Activated CD8-positive, alpha-beta memory T cell treated with anti-CD3 and anti-CD28 coated beads, Interleukin-2, amount 50 U/mL, for 24 hours (primary cell): Measurements from ENCODE around the gene GPR142.

Source experiments
- DNase-seq: peaks from one replicate; pipeline ENCODE4 v3.0.0-alpha.2; 2020; ENCODE audit errors: extremely low read depth

The GPR142 gene, protein sequence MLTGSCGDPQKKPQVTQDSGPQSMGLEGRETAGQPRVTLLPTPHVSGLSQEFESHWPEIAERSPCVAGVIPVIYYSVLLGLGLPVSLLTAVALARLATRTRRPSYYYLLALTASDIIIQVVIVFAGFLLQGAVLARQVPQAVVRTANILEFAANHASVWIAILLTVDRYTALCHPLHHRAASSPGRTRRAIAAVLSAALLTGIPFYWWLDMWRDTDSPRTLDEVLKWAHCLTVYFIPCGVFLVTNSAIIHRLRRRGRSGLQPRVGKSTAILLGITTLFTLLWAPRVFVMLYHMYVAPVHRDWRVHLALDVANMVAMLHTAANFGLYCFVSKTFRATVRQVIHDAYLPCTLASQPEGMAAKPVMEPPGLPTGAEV

DNA sequence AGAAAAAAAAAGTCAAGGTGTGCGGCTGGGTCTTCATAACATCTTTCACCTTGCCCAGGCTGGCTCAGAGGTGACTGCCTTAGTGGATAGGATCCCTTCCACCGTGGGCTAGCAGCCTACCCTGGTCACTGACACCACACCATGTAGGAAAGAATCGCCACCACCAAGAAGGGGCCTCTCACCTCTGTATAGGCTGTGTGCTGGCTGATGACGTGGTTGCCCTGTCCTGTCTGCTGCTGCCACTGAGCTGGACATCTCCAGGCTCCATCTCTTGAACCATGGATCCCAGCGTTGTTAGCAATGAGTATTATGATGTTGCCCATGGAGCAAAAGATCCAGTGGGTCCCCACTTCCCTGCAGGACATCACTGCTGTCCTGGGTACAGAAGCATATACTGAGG, at the start of gene GPR142:
Gene GPR142, plus strand, starts transcription at position 301 of the 400 bp plus-strand sequence. CDS start 2,035 bp downstream, outside the sequence.
- DNase-seq: no peak

DNA sequence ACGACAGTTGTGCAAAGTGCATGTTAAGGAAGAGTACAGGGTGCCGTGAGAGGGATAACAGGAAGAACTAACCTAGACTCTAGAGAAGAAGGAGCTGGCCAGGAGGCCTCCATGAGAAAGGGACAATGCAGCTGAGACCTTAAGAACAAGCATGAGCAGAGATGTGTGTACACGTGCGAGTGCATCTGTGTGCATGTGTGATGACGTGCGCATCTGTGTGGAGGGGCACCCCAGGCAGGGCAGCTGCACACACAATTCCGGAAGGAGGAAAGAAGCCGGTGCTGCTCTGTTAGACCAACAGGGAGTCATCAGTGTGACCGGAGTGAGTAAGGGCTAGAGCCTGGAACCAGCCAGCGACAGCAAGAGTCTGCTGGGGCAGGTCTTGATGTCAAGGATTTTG, 48.9 kb upstream of the GPR142 start:
- DNase-seq: no peak

DNA sequence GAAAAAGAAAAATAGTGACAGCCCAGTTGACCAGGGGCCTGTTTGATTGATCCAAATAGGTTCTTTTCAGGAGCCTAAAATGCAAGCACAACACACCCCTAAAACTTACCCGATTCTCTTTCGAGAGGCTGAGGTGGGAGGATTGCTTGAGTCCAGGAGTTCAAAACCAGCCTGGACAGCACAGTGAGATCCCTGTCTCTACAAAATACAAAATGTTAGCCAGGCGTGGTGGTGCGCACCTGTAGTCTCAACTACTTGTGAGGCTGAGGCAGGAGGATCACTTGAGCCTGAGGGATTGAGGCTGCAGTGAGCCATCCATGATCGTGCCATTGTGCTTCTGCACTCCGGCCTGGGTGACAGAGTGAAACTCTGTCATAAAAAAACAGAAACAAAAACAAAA, 42.8 kb upstream of the GPR142 start:
- DNase-seq: no peak

DNA sequence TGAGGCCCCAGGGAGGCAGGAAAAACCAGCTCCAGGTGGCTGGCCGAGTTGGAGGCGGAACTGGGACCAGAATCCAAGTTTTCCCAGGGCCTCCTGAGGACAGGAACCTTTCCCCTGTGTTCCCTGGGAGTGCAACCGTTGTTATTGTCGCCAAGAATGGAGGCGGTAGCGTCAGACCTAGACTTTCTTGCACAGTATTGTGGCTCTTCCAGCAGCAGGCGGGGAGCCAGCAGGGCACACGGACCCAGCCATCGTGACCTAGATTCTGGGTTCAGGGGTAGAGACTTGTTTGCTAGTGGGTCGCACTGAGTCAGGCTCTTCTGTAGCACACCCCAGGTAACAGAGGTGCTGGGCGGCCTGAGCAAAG, 41.9 kb upstream of the GPR142 start:
- no peak for DNase-seq

DNA sequence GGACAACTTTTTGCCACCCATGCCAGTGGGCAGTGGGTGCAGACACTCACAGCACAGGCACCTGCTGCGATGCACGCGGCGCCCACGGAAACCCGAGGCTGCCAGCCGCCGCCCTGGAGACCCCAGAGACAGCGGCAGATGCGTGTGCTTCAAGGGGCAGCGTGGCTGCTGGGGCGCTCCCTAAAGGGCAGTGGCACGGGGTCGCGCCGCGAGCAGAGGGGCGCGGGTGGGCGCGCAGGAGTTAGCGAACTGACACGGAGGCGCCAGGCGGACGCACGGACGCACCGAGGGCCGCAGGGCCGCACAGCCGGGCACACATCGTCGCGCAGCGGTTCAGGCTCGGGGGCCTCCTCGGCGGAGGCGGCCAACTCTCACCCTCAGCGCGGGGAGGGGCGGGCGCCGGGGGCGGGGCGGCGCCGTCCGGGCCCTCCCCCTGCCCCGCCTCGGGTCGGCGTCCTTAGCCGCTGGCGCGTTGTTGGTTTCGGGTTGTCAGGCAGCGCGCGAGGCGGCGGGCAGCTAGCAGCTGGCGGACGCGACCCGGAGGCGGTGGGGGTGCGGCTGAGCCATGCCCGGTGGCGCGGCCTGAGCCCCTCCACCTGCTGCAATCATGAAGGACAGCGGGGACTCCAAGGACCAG, 41.4 kb upstream of the GPR142 start, which contains the start of gene KIF19:
Gene KIF19, plus strand, starts transcription at position 484 of the 637 bp plus-strand sequence. Its CDS starts 124 bp downstream, at position 608.
- peak; percentile 4 for DNase-seq

DNA sequence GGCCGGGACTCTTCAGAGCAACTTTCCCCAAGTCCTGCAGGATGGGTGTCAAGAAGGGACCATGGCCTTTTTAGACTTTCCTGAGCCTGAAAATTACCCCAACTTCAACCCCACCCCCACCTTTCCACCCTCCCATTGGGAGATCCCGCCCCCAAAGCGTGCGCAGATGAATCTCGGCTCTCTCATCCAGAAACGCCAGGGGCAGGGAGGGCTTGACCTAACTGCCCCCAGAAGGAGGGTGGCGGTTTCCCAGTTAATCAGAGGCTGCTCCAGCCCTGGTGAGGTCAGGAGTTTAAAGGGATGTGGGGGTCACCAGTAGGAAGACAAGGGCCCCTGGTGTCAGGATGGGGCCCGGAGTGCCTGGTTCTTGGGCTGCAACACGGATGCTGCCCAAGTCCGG, 40.8 kb upstream of the GPR142 start:
- DNase-seq: no peak

DNA sequence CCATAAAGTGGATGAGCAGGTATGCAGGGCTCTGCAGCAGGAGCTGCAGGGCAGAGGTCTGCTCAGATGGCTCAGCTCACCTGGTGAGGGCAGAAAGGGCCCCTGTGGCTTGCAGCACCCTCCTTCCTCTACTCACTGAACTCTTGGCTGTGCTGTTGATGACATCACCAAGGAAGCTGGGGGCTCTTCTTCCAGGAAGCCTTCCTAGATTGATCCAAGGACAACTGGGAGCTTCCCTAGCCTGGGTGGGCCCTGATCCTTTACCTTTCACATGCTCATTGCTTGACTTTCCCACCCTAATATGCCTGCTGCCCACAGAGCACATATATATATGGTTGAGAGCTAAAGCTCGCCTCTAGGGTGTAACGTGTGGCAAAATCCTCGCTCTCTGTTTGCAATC, 38.8 kb upstream of the GPR142 start:
- no peak for DNase-seq

DNA sequence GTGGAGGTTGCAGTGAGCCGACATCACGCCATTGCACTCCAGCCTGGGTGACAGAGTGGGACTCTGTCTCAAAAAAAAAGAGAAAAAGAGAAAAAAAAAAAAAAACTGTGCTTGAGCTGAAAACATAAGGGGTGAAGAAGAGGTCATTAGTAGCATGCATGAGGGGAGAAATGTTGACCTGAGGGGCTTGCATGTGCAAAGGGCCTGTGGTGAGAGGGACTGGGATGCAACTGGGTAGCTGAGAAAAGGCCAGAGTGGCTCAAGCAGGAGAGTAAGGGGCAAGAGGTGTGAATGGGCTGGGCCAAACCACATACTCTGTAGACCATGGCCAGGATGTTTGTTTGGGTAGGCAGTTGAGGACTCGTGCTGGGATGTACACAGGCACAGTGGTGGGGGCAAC, 37.9 kb upstream of the GPR142 start:
- no peak for DNase-seq

DNA sequence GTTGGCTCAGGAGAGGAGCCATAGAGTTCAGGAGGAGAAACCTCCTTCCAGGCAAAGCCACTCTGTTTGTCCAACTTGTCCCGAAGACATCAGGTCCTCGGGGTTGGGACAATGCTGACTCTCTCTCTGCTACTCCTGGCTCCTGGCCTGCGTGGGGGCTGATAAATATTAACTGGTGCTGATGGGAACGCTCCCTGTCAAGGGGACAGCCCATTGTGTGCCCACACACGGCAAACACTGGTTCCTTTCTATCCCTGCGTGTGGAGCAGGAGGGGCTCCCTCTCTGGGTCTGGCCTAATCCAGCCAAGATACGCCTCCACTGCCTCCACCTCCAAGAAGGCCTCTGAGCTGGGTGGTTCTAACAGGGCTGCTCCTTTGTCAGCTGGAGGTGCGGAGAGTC, 36.9 kb upstream of the GPR142 start:
- no peak for DNase-seq

DNA sequence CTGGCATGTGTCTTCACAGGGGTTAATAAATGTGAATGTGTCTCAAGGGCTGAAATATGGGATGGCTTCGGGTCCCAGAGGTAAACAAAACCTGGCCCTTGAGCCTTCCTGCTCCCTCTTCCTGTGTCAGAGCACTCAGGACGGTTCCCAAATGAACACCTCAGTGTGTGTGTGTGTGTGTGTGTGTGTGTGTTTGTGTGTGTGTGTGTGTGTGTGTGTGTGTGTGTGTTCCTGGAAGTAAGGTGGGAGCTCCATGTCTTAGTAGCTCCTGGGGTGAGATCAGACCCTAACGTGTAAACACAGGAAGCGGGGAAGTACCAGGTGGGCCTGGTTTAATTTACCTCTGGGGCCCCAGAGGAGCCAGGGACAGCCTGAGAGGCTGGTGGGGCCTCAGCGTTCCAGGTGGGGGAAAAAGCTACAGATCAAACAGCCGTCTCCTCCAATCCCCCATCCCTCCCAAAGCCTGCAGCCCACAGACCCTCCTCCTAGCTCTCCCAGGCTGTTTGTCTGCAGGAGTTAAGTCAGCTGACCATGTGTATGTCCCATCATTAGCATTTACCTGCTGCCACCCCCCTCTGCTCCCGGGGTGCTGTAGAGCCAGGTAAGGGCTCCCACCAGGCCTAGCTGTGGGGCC, 35.2 kb upstream of the GPR142 start:
- no peak for DNase-seq

DNA sequence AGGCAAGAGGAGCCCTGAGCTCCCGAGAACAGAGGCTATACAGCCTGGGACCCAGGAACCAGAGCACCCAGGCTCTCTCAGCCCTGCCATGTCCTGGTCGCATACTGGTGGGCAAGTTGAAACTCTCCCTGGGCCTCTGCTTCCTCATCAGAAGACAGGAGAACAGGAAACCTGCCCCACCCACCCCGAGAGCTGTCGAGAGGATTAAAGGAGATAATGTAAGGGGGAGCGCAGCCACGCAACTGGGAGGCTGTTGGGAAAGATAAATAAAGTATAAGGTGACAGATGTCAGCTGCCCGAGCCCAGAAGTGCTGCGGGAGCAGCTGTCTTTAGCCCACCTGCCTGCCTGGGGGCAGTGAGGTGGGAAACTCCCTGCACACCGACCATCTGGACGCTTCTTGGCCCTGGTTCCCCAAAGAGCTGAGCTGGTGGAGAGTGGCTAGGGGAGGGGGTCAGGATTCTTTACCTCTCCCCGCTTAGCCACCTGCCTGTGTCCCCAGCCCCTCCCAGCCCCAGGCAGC, 34.5 kb upstream of the GPR142 start:
- no peak for DNase-seq

DNA sequence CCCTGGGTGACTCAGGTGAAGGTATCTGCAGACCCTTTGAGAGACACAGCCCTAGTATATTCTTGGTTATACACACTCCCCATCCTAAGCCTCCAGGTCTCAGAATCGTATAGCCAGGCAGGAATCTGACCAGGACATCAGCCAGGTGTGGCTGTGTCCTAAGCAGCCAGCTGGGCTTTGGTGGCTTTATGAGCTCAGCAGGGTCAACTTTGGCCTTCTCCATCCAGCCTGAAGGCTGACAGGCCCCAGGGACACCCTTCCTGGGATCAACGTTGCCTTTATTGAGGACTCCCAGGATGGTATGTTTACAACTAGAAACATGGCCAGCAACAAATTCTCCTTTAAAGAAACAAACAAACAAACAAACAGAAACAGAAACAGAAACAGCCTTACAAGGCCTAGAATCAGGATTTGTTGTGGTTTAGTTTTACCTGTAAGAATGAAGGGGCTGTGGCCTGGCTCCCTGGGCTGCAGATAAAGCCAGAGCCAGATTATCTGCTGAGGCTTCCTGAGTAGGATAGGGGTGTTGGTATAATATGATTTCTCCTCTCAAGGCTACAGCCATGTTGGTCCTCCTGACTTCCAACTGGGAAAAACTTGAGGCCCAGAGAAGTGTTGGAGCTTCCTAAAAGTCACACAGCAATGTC, 32.8 kb upstream of the GPR142 start:
- no peak for DNase-seq

DNA sequence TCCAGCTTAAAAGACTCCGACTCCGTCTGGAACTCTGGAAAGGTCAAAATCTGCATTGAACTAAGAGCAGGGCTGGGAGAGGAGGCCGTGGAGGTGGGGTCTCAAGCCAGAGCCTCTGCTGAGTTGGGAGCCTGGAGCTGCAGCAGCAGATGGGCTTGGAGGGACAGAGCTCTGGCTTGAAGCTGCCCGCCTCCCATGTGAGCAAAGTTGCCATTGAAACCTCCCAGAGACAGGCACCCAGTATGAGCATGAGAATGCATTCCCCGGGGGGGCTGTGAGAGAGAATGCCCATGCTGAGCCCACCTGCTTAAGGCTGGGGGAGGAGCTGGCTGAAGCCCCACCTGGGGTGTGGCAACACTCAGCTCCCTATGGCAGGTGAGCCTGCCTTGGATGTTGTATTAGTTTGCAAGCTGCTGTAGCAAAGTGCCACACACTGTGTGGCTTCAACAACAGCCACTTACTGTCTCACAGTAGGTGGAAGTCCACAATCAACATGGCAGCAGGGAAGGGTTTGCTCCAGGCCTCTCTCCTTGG, 31.7 kb upstream of the GPR142 start:
- no peak for DNase-seq

DNA sequence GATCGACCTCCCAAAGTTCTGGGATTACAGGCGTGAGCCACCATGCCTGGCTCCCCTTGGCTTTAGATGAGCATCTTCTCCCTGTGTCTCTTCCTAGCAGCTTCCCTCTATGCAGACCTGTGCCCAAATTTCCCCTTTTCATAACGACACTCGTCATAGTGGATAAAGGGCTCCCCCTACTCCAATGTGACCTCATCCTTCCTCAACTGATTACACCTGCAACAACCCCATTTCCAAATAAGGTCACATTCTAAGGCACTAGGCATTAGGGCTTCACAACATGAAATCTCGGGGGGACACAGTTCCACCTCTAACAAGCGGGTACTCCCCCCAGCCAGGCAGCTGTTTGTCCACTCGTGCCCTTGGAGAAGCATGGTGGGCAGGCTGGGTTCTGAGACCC, 31.0 kb upstream of the GPR142 start:
- DNase-seq: no peak

DNA sequence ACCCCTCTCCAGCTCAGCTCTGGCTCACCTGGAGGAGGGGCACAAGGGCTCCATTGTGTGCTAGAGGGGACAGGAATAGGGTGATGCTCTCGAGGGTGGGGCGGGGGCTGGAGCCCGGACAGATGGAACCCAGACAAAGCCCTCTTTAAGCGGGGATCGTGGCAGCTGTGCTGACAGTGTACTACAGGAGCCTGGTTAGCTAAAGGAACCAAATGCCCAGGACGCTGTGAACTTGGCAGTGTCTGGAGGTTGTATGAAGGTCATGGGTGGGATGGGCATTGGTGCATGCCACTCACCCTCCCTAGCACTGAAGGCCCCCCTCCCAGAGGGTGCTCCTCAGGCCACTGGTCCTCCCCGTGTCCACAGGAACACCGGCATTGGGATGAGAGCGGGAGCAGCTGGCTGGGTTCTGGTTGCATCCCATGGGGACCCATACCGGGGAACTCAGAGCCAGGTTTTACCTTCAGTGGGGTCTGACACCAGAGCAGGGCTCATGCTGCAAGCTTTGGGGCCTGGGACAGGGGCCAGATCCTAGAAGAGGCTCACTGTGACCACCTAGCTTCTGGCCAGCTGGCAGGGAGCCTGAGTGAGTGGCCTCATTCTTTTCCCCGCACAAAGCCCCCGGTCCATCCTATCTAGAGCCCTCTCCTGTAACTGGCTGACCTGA, 29.3 kb upstream of the GPR142 start:
- no peak for DNase-seq

DNA sequence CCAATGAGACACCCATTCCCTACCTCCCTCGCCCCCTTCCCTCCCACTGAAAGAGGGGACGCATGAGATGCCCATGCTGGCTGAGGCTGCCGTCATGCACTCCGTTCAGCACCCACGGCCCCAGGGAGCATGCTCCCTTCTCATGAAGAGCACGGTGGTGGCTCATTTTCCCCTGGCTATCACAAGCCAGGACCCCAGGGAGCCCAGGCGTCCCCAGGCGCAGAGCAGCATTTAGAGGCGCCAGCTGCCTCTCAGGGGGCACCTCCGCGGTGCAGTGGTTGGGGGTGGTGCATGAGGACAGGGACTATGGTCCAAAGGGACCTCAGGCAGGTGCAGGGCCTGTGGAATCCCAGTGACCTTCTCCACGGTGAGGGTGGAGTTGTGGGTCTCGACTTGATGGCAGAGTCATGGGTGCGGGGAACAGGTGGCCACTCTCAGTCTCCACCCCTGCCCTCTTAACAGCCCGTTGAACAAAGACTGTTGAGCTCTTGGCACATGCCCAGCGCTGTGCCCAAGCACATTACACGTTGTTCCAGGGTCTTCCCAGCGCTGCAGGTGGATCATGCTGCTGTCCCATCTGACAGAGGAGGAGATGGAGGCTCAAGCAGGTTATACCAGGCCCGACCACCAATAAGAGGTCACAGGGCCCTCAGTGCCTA, 27.6 kb upstream of the GPR142 start:
- no peak for DNase-seq

DNA sequence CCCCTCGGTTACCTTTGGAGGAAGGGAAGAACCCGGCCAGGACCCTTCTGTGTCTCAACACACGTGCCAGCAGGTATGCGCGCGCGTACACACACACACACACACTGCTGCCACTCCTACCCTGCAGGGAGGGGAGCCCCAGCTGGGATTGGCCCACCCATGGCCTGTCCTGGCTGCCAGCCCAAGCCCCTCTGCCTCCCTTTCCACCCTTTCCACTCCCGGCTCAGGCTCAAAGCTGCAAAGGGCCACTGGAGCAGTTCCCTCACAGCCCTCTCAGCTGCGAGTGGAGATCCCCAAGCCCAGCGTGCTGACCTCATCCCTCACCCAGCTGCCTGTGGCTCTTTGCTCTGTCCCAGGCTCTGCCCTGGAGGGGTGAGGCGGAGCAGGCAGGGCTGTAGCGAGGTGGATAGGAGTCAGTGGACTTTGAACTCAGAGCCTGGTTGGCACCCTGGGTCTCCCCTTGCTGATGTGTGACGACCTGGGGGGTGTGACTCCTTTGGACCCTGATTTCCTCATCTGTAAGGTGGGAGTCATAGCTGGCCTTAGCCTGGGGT, 26.8 kb upstream of the GPR142 start:
- DNase-seq: no peak

DNA sequence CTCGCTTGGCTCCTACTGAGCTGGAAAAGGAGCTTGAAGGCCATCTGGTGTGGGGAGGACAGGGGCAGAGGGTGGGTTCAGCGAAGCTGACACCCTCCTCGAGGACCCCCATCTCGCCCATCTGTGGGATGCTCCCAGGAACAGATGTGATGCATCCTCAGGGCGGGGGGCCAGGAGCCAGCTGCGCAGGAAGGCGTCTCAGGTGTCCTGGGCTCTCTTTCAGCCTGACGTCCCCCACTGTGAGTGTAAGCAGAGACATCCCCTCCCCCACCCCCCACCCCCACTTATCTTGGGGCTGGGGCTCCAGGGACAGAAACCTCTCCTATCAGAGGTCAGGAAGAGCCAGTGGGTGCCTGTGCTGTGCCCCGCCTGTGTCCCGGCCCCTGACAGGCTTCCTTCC, 25.1 kb upstream of the GPR142 start:
- DNase-seq: no peak

DNA sequence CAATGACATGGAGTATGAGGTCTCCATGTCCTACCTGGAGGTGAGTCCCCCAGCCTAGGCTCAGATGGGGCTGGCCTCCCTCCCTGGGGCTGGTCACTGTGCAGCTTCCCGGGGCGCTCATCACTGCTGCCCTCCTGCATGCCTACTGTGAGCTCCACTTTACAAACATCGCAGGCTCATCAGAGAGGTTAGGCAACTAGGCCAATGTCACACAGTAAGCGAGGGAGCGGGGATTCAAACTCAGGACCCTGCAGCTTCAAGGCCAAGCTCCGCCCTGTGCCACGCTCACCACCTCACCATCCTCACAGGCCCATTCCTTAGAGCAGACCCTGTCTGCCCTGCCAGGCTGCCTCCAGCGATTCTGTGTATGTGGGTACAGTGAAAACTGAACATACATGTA, 24.2 kb upstream of the GPR142 start:
- DNase-seq: no peak

DNA sequence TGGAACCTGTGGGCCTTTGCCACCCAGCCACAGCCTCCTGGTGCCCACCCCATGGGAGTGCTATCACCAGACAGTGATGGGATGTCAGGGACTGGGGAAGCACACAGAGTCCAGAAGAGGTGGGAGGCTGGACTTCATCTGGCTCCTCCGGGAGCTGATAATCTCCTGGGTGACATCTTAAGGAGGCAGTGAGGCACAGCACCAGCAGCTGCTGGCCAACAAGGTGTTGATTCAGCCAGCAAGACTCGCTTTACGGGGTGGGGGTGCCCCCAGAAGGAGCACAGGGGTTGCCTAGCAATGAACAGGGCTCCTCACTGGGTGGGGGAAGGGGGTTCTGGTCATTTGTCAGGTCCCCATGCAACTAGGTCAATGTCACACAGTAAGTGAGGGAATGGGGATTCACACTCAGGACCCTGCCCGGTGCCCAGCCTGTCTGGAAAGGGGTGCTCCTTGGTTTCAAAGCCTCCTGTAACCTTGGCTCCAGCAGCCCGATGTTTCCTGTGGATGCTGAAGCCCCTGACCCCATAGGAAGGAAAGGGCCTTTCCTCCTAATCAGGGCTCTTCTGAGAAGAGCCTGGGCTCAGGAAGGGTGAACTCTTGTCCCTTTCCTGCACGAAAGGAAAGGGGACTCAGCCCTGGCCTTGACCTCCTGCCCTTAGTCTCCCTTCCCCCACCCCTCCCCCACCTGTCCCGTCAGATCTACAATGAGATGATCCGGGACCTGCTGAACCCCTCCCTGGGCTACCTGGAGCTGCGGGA, 23.6 kb upstream of the GPR142 start:
- DNase-seq: no peak
